ENCODE measurements around the gene CRB3.

Gene CRB3

DNA sequence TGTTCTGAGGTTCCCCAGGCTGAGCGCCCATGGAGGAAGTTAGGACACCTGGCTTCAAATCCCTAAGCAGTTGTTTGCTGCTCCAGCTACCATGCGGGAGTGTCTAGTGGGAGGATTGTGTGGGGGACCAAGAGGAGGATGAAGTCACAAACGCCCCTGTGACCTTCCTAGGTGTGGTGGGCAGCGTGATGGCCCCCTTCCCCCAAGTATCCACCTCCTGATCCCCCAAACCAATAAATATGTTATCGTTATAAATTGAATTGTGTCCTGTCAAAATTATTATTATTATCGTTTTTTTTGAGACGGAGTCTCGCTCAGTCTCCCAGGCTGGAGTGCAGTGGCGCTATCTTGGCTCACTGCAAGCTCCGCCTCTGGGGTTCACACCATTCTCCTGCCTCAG is 30.4 kb upstream of the CRB3 start, which contains the start of gene SLC25A41:
Gene SLC25A41, minus strand, starts transcription at position 101 of the 400 bp plus-strand sequence. Its CDS starts 70 bp downstream, at position 31.
- no peak for DNase-seq

DNA sequence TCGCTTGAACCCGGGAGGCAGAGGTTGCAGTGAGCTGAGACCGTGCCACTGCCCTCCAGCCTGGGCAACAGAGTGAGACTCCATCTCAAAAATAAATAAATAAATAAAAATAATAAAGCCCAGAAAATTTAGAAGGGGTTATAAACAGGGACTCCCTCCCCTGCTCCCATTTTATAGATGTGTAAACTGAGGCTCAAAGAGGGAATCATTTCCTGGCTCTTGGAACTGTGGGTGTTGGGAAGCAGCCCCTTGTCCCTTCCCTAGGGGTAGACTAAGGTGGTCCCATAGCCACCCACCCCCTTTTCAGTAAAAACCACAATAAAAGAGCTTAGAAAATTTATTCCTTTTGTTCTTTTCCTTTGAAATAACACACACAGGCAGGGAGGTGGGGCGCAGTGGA is 24.3 kb upstream of the CRB3 start:
- DNase-seq: no peak

DNA sequence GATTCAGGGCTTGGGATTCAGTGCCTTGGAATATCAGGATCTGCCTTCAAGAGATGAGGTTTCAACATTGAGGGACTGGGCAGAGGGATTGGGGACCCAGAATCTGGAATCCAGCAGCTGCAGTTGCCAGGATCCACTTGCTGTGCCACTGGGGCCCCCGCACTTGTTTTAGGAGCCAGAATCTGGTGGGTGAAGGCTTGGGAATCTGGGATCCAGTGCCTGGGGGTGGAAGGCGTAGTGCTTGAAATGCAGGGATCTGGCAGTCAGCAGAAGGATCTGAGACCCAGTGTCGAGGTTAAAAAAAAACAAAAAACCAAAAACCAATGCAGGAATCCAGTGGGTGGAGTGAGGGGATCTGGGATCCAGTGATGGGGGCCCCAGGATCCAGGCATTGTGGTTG is 23.2 kb upstream of the CRB3 start:
- no peak for DNase-seq

GRCh38 chr19:6442087-6442688 is 21.9 kb upstream of the CRB3 start:
- no peak for DNase-seq

DNA sequence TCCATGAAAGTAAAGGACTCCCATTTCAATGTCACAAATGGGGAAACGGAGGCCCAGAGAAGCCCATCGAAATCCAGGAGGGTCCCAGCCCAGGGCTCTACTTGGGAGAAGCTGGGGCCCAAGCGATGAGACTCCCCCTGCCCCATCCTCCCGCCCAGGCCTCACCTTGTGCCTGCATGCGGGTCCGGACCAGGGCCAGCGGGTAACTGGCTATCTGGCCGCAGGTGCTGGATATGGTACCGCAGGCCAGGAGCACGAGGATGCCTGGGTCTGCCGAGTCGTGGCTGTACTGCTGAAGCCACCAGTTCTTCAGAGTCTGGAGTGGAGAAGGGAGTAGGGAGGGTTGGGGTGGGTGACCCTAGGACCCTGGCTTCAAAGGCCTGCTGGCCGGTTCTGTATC is 20.1 kb upstream of the CRB3 start:
- DNase-seq: no peak

- DNase-seq: no peak
Measured at GRCh38 chr19:6446452-6446851, 17.6 kb upstream of the CRB3 start.

GRCh38 chr19:6448045-6448444 is 16.0 kb upstream of the CRB3 start:
- no peak for DNase-seq

GRCh38 chr19:6450166-6450565 is 13.9 kb upstream of the CRB3 start:
- DNase-seq: no peak

DNA sequence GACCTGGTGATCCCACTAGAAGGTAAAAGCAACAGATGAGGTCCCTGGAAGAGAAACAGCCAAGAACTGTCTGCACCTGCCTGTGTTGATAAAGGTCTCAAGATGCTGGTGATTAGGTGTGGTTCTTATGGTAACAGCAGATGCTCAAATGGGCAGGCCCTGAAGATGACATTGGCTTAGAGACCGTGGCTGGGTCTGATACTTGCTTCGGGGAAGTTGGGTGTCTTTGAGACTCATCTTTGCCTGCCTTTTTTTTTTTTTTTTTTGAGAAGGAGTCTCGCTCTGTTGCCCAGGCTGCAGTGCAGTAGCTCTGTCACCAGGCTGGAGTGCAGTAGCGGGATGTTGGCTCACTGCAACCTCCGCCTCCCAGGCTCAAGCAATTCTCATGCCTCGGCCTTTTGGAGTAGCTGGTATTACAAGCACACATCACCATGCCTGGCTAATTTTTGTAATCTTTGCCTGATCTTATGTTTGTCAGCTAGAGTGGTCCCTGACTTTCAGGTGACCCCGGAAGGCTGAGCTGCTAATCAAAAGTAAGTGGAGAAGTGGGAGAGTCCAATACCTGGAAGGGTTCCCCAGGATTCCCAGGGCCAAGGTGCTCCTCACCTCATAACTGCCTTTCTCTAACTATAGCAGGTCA is 12.4 kb upstream of the CRB3 start:
- DNase-seq: no peak

- no peak for DNase-seq
Measured at GRCh38 chr19:6452223-6452614, 11.9 kb upstream of the CRB3 start.

DNA sequence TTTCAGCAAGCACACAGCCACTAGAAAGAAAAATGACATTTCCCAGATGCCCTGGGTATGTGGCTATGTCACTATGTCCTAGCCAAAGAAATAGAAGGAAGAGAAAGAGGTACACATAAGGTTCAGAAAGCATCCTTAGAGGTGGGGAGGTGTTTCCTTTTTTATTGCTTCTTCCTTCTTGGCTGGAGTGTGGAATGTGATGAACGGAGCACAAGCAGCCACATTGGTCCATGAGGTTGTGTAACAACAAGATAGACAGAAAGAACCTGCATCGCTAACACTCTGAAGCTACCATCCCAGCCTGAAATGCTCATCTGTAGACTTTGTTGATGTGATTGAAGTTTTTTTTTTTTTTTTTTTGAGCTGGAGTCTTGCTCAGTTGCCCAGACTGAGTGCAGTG is 11.2 kb upstream of the CRB3 start:
- DNase-seq: no peak

- DNase-seq: no peak
Measured at GRCh38 chr19:6453951-6454565, 10.0 kb upstream of the CRB3 start.

GRCh38 chr19:6455924-6456323 is 8.1 kb upstream of the CRB3 start:
- DNase-seq: no peak

DNA sequence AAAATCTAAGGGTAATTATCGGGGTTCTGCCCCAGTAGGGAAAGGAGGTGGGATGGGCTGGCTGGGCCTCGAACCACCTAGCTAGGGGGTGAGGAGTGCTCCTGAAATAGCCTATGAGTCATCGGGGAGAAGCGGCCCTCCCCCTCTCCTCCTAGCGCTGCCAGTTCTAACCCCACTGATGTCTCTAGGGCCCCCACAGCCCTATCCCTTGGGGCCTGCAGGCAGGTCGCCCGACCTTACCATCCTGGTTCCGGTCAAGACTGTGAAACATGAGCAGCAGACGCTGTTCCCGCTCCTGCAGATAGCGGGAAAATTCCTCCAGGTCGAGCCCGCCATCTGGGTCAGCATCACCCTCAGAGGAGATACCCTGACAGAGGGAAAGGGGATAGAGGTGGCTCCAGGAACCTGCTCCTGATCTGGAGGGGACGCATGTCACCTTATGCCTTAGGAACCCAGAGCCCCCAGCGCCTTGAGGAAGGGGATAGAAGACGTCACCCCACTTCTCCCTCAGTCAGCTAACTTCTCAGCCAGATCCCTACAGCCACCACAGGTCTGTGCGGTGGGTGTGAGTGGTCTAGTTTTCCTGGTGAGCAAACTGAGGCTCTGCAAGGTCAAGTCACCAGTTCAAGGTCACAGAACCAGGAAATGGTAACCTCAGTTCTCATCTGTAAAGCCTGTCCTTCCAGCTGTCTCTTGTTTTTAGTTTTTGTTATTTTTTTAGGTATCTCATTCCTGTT is 5.9 kb upstream of the CRB3 start:
- no peak for DNase-seq

DNA sequence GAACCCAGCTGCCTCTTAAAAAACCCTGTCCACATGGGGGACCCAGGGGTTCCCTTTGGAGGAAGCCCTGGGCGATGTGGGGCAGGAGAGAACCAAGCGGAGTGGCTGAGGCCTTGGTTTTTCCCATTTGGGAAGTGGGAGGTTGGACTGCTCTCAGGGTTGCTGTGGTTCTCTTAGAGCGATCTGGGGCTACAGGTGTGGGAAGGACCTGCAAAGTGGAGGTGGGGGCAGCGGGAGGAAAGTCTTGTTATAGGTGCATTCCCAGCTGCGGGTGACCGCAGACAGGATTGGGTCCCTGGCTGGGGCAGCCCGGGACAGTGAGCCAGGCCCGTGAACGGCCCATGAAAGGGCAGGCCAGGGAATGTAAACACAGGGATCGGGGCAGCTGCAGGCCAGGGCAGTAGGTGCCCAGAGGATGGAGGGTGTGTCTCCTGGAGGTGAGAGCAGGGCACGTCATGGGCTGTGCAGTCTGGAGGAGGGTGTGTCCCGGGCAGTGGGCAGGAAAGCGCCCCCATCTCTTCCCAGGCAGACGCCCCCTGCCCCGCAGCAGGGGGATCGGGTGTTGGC is 5.3 kb upstream of the CRB3 start:
- DNase-seq: no peak

DNA sequence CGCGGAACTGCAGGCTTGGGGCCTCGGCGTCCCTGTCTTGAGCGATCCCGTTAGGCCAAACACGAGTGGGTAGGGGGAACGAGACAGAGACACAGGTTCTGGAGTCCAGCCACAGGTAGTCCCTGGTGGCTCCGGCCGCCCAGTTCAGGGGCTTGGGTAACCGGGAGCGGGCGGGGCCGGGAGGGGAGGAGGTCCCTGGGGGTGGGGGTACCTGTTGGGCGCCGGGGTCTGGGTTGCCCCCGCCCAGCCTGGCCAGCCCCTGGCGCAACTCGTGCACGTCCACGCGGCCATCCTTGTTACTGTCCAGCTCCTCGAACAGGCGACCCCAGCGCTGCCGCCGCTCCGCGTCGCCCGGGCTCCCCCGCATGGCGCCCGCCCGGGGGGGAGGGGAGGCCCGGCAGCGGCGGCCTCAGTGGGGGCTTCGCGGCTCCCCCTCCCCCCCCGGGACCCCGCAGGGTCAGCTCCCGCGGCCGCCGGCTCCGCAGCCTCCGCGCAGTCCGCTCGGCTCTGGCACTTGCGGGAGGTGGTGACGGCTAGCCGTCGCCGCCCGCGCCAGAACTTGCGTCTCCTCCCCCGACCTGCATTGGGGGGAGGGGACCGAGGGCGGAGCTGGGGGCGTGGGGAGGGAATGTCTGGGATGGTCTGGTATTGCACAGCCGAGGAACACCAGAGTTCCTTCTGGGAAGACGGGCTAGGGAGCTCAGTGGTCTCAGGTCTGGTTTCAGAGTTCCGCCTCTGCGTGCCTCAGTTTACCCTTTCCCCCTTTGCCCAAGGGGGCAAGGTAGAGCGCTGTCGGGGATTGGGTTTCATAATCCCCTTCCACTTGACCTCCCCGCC is 4.6 kb upstream of the CRB3 start, which contains the start of gene SLC25A23:
Gene SLC25A23, minus strand, starts transcription at position 531 of the 837 bp plus-strand sequence. Its CDS starts 164 bp downstream, at position 367.
- peak; percentile 75 to 77 for DNase-seq

GRCh38 chr19:6460099-6460884 is 3.8 kb upstream of the CRB3 start:
- peak; percentile 98 to 99 for DNase-seq

DNA sequence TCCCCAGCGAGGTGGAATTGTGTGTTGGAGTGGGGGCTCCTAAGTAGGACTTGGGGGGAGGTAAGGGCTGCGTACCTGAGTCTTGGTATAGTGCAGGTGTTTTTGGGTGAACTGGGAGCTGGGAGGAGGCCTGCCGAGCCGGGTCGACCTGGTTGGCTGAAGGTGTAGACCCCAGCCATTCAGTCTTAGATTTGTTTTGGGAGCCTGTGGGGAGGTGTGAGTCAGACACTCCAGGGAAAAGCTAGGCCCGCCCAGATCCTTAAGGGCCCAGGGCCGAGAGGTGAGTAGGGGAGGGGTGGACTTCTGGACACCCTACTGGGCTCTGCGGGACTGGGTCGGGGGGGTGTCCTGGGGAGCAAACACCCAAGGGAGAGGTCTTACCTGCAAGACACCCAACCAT is 935 bp downstream of the CRB3 start:
- no peak for DNase-seq

- no peak for DNase-seq
Measured at GRCh38 chr19:6465663-6466062, 1.6 kb downstream of the CRB3 start.

- DNase-seq: no peak
Measured at GRCh38 chr19:6466526-6467248, 2.6 kb downstream of the CRB3 start.

DNA sequence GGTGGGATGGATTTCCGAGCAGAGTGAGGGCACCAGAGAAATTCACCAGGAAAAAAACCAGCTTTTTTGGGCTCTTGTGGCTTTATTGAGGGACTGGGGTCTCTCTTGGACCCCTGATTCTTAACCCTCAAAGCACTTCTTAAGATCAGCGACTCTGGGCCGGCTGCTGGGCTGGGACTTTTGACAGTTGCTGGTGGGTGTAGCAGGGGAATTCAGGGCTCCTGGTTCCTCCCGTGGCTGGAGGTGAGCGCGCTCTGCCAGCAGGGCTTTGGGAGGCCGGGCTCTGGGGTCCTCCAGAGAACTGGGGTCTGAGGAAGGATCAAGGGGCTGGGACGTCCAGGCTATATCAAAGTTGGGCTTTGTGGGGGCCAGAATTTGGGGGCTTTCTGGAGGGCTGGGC is 3.3 kb downstream of the CRB3 start:
- DNase-seq: no peak
